Mucosa of stomach (tissue), 1 donor: ENCODE results near the gene ENTPD6.

ENCODE experiments used
- H3K27me3 ChIP-seq: one replicate; pipeline ENCODE4 v1.7.0; 2013; ENCODE audit warnings: mild to moderate bottlenecking, low read length; ENCODE audit not compliant: control insufficient read depth, insufficient read depth
- H3K36me3 ChIP-seq: one replicate; pipeline ENCODE4 v1.7.0; 2013; ENCODE audit warnings: low read length; ENCODE audit not compliant: control insufficient read depth, insufficient read depth
- H3K4me1 ChIP-seq: one replicate; pipeline ENCODE4 v1.7.0; 2013; ENCODE audit warnings: mild to moderate bottlenecking, low read length; ENCODE audit not compliant: control insufficient read depth, insufficient read depth
- H3K4me3 ChIP-seq: one replicate; pipeline ENCODE4 v1.7.0; 2013; ENCODE audit warnings: low read length
- H3K9ac ChIP-seq: one replicate; pipeline ENCODE4 v1.7.0; 2013; ENCODE audit warnings: mild to moderate bottlenecking, low read length, moderate library complexity
- H3K9me3 ChIP-seq: one replicate; pipeline ENCODE4 v1.7.0; 2013; ENCODE audit warnings: mild to moderate bottlenecking, low read length, moderate library complexity; ENCODE audit not compliant: control insufficient read depth
- donor health status: Pancreatic carcinoma.

Gene ENTPD6

DNA sequence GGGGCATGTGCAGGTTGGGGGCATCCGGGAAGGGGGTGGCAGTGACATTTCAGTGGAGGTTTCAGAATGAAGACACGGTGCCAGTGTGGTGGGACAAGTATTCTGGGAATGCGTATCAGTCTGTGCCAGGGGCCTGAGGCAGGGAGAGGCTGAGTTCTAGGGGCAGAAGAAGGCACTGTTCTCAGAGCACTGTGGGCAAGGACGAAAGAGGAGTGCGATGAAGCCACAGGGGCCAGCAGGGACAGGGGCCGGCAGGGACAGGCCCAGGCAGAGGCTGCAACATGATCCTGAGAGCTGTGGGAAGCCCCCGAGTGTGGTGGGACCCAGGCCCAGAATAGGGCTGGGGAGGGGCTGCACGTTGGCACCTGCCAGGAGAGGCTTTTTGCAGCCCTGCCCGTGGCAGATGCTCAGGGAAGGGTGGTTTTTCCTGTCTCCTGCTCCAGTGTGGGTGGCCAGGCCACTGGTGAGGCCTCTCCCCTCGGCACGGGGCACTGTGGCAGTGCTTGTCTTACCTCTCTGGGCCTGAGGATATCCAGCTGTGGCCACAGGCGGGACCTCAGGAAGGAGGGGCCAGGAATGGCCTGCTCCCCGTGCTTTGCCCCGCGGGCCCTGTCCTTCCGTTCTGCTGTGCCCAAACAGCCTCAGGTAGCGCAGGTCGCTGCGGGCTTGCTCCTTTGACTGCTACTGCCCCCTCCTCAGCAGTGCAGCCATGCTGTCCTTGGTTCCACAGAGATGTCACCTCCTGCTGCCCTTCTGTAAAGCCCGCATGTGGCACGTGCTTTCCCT is 10.0 kb downstream of the ENTPD6 start:
- no peaks in the 10 kb centered on the region for H3K36me3 ChIP-seq
- H3K4me1 ChIP-seq = no peaks in the 10 kb centered on the region
- no peak overlapping the region for H3K9ac ChIP-seq
- H3K4me3 ChIP-seq = no peak overlapping the region
- no peaks in the 10 kb centered on the region for H3K27me3 ChIP-seq
- H3K9me3 ChIP-seq = no peaks in the 10 kb centered on the region

DNA sequence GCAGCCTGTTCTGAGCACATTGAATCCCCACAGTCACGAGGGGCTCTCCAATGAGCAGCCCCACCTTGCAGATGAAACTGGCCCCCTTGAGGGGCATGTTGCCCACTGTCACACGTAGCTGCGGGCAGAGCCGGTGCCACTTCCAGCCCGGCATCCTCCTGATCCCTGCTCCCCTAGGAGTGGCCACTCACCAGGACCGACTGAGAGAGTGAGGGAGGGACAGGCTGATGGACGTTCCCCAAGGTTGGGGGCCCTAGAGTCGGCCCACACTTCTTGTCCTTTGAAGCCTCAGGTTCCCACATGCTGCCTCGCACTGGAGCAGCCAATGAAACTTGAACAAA is 10.5 kb downstream of the ENTPD6 start:
- Histone ChIP-seq H3K9me3 (no peaks in the 10 kb centered on the region), H3K36me3 (no peaks in the 10 kb centered on the region), H3K9ac (no peak overlapping the region), H3K4me1 (no peaks in the 10 kb centered on the region), H3K4me3 (no peak overlapping the region), H3K27me3 (no peaks in the 10 kb centered on the region)

DNA sequence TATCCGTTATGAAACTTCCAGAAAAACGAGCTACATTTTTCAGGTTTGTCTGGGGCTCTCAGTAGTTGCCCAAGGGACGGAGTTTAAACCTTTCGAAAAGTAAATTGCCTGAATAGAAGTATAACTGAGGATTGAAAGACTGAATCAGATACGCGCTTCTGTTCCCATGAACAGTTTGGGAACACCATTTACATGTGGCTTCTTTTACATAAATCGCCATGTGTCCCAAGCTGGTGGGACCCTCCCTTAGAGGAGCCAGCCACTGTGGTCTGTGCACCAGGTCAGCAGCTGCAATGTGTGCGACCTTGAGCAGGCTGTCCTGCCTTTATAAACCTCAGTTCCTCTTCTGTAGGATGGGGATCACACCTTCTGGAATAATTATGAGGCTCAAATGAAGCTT is 11.0 kb downstream of the ENTPD6 start:
- Histone ChIP-seq H3K4me1 (no peaks in the 10 kb centered on the region), H3K4me3 (no peak overlapping the region), H3K36me3 (no peaks in the 10 kb centered on the region), H3K9ac (no peak overlapping the region), H3K27me3 (no peaks in the 10 kb centered on the region), H3K9me3 (no peaks in the 10 kb centered on the region)

DNA sequence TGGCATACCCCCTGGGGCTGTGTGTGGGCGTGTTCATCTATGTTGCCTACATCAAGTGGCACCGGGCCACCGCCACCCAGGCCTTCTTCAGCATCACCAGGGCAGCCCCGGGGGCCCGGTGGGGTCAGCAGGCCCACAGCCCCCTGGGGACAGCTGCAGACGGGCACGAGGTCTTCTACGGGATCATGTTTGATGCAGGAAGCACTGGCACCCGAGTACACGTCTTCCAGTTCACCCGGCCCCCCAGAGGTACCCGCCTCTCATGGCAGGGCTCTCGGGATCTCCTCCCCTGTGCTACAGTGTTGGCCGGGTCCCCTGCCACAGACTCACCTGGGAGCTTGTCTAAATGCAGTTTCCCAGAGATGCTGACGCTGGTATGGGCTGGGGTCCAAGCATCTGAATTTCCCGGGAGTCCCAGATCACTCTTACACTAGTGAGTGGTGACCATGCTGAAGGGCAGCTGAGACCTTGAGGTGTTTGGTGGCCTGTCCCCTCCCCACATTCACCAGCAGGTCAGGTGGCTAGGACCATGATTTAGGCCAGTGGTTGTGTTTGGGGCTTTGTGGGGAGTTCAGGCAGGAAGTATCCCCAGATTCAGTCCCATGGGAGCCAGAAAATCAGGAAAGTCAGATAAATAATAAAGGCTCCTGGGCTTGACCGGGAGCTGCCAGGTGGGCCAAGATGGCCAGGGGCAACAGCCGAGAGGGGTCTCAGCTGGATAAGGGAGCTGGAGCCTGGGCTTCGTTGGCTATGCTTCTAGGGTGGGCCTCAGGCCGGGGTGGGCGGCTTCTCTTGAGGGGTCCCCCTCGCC is 11.8 kb downstream of the ENTPD6 start:
- Histone ChIP-seq H3K4me1 (no peaks in the 10 kb centered on the region), H3K27me3 (no peaks in the 10 kb centered on the region), H3K9me3 (no peaks in the 10 kb centered on the region), H3K36me3 (no peaks in the 10 kb centered on the region), H3K4me3 (no peak overlapping the region), H3K9ac (no peak overlapping the region)

DNA sequence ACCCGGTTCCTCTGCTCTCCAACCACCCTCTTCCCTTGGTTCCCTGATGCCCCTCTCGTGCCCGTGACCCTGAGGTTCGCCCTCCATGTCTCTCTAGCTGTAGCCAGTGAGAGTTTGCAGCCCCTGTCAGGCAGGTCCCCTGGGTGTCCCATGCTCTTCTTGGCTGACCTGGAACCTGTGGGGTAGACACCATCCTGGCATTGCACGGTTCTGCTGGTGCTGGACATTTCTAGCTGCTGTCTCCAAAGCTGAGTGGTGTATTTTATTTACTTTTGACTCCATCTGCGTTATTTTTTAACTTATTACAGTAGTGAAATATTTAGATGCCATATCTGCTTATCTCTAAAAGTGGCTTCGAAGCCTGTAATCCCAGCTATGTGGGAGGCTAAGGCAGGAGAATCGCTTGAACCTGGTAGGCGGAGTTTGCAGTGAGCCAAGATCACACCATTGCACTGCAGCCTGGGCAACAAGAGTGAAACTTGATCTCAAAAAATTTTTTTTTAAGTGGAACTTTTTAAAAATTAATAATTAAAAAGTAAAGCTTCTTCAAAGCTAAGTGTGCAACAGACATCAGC is 12.5 kb downstream of the ENTPD6 start:
- Histone ChIP-seq H3K4me3 (no peak overlapping the region), H3K9ac (no peak overlapping the region), H3K9me3 (no peaks in the 10 kb centered on the region), H3K4me1 (no peaks in the 10 kb centered on the region), H3K27me3 (no peaks in the 10 kb centered on the region), H3K36me3 (no peaks in the 10 kb centered on the region)

DNA sequence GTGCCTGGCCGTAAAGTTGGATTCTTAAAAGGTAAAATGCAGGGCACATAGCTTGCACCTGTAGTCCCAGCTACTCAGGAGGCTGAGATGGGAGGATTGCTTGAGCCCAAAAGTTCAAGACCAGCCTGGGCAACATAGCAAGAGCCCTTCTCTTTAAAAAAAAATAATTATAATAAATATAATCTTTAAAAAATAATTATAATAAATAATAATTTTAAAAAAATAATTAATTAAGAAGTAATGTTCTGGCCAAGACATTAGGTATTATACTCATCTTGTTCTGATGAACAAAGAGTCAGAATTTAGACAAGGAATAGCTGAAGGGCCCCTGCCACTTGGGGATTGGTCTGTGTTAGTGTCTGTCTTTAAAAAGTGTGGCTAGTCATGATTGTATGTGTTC is 13.9 kb downstream of the ENTPD6 start:
- H3K4me1 ChIP-seq = no peaks in the 10 kb centered on the region
- no peaks in the 10 kb centered on the region for H3K27me3 ChIP-seq
- H3K9me3 ChIP-seq = no peaks in the 10 kb centered on the region
- H3K4me3 ChIP-seq = no peak overlapping the region
- peaks cover 4% of the 10 kb centered on the region for H3K36me3 ChIP-seq
- no peak overlapping the region for H3K9ac ChIP-seq

DNA sequence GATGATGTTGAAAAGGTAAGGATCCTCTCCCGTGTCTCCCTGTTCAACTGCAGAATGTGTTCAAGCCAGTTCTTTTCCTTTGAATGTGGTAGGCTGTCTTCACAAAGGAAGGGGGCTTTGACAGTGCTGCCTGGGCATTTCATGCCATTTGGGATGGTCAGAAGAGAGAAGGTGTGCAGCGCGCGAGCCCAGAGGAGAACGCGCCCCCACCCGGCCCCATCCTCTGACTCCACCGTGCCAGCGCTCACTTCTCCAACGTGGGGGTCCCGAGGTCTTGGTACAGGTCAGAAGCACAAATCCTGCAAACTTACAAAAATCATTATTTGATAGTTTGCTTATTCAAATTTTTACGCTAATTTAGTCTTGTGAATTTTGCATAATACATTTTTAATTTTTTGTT is 14.4 kb downstream of the ENTPD6 start:
- Histone ChIP-seq H3K9me3 (no peaks in the 10 kb centered on the region), H3K4me1 (no peaks in the 10 kb centered on the region), H3K27me3 (no peaks in the 10 kb centered on the region), H3K9ac (no peak overlapping the region), H3K36me3 (peaks cover 4% of the 10 kb centered on the region), H3K4me3 (no peak overlapping the region)

DNA sequence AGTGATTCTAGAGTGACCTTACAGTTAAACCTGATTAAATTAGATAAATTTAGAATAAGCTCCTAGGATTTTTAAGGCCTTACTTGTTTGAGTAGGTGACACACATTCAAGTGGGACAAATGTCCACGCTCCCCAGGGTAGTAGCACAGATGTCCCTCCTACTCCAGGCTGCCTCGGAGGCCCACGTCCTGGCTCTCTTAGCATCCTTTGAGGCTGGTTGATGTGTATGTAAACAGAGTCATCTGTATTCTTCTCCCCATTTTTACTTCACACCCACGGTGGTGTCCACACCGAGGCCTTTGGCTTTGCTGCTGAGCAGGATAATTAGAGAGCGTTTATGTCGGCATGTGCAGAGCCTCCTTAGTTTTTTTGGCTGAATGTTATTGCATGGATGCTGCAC is 15.8 kb downstream of the ENTPD6 start:
- Histone ChIP-seq H3K4me1 (no peaks in the 10 kb centered on the region), H3K4me3 (no peak overlapping the region), H3K36me3 (peaks cover 8% of the 10 kb centered on the region), H3K9ac (no peak overlapping the region), H3K9me3 (no peaks in the 10 kb centered on the region), H3K27me3 (no peaks in the 10 kb centered on the region)

DNA sequence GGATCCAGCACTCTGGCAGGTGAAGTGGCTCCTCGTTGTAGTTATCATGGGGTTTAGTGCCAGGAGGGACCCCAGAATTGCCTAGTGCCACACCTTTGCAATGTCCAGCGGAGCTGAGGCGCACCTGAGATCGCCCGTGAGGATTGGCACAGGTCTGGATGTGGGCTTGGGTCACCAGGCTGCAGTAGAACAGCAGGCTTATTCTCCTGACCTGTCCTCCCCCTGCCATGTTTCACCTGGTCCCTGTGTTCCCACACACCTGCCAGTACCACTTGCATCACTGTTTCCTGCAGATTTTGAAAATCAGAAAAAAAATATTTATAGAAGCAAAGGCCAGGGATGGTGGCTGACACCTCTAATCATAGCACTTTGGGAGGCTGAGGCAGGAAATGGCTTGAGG is 16.7 kb downstream of the ENTPD6 start:
- H3K36me3 ChIP-seq = peaks cover 8% of the 10 kb centered on the region
- no peak overlapping the region for H3K9ac ChIP-seq
- H3K27me3 ChIP-seq = no peaks in the 10 kb centered on the region
- no peaks in the 10 kb centered on the region for H3K9me3 ChIP-seq
- no peaks in the 10 kb centered on the region for H3K4me1 ChIP-seq
- H3K4me3 ChIP-seq = no peak overlapping the region

DNA sequence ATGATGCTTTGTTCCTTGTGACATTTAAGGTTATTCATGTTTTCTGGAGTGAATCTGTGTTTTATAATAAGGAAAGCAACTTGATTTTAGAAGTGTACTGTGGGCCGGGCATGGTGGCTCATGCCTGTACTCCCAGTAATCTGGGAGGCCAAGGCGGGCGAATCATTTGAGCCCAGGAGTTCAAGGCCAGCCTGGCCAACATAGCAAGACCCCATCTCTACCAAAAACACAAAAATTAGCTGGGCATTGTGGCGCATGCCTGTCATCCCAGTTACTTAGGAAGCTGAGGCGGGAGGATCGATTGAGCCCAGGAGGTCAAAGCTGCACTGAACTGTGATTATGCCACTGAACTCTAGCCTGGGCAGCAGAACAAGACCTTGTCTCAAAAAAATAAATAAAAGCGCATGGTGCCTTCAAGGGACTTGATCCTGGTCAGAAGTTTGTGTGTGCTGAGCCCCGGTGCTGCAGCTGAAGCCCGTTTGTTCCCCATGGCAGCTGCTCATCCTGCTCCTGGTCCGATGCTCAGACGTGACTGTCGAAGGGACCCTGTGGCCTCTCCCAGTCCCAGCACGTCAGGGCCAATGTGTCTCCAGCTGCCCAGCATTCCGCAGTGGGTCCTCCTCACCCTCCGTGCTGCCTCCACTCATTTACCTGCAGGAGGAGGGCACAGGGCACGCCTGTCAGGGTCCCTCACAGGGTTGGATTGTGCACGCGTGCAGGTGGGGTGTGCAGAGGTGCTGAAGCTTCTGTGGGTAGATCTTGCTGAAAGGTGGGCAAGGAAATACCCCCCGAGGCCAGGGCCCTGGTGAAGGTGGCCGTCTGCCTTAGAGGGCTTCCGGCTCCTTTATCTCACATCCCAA is 18.3 kb downstream of the ENTPD6 start:
- Histone ChIP-seq H3K4me1 (no peaks in the 10 kb centered on the region), H3K9ac (no peak overlapping the region), H3K27me3 (no peaks in the 10 kb centered on the region), H3K4me3 (no peak overlapping the region), H3K36me3 (peaks cover 8% of the 10 kb centered on the region), H3K9me3 (no peaks in the 10 kb centered on the region)

DNA sequence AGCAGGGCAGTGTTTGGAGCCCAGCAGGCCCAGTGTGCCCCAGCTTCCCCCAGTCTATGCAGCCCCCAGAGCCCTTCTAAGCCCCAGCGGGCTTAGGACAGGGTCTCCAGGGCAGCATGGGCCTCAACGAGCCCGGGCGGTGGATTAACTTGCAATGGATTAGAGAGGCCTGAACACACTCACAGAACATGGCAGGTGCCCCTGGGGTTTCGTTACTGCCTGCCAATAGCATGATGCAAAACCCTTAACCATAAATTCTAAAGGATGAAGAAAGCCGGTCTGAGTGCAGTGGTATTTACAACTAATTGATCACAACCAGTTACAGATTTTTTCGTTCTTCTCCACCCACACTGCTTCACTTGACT is 18.9 kb downstream of the ENTPD6 start:
- H3K27me3 ChIP-seq = no peaks in the 10 kb centered on the region
- no peaks in the 10 kb centered on the region for H3K4me1 ChIP-seq
- no peaks in the 10 kb centered on the region for H3K9me3 ChIP-seq
- no peak overlapping the region for H3K4me3 ChIP-seq
- H3K36me3 ChIP-seq = peaks cover 8% of the 10 kb centered on the region
- no peak overlapping the region for H3K9ac ChIP-seq

DNA sequence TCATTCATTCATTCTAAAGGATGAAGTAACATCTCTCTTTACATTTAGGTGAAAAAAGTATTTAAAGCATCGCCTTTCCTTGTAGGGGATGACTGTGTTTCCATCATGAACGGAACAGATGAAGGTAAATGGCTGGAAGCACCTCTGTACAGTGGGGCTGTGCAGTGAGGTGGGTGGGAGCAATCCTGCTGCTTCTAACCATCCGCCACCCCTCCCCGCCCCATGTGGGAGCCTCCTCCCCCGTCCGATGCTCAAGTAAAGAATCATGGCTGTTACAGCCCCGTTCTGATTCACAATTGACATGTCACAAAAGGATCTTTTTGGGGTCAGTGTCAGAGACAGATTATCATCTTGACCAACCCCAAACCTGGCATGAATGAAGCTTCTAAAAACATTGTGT is 19.3 kb downstream of the ENTPD6 start:
- H3K4me3 ChIP-seq = no peak overlapping the region
- no peaks in the 10 kb centered on the region for H3K27me3 ChIP-seq
- peaks cover 8% of the 10 kb centered on the region for H3K36me3 ChIP-seq
- H3K9ac ChIP-seq = no peak overlapping the region
- H3K9me3 ChIP-seq = no peaks in the 10 kb centered on the region
- no peaks in the 10 kb centered on the region for H3K4me1 ChIP-seq
